H1 (cell line): ENCODE results near the gene DUSP9. TPM values are rescaled to one million over a fixed set of nuclear protein-coding genes. Genes with fewer than 3 reads are reported as not detected.

Experiments
- CTCF ChIA-PET: fragments of 300-600 bp; sonication (Branson Sonifier 250); formaldehyde crosslinking; loops from one replicate; lab custom pipeline; 2021; ENCODE audit not compliant: partially characterized antibody; lab: Charles Lee
- POLR2A ChIA-PET: fragments of 300-600 bp; sonication (Branson Sonifier 250); formaldehyde crosslinking; loops from one replicate; lab custom pipeline; 2021; ENCODE audit warnings: inconsistent platforms; ENCODE audit not compliant: partially characterized antibody; lab: Charles Lee
- DNase-seq, 2 experiments: peaks; one replicate each; pipeline versions ENCODE4 v3.0.0 to v3.0.0-alpha.2; 2010 to 2022; ENCODE audit warnings: low spot score in 2 of 2, low read depth in 1 of 2, mixed read lengths in 1 of 2
- FAIRE-seq: peaks from 2 replicates; lab custom pipeline; 2011; peaks lifted over from hg19 to GRCh38; lab: Jason Lieb, UNC
- H2AFZ ChIP-seq: 2 replicates; pipeline ENCODE4 v1.8.1; 2012; ENCODE audit warnings: low read length, inconsistent platforms
- H2AK5ac ChIP-seq: 2 replicates; pipeline ENCODE4 v1.6.1; 2013; ENCODE audit warnings: low read depth, low read length
- H2BK120ac ChIP-seq: replicated peaks from 2 replicates; pipeline ENCODE3; 2013; ENCODE audit warnings: low read depth, low read length, inconsistent platforms
- H2BK12ac ChIP-seq: 2 replicates; pipeline ENCODE4 v1.6.1; 2013; ENCODE audit warnings: low read depth, low read length
- H2BK15ac ChIP-seq: 2 replicates; pipeline ENCODE4 v1.6.1; 2013; ENCODE audit warnings: low read length
- H2BK20ac ChIP-seq: 2 replicates; pipeline ENCODE4 v1.6.1; 2013; ENCODE audit warnings: low read length
- H2BK5ac ChIP-seq: 2 replicates; pipeline ENCODE4 v1.6.1; 2013; ENCODE audit warnings: low read depth, low read length
- H3K14ac ChIP-seq: 2 replicates; pipeline ENCODE4 v1.6.1; 2013; ENCODE audit warnings: inconsistent platforms; ENCODE audit not compliant: insufficient read length
- H3K18ac ChIP-seq: 2 replicates; pipeline ENCODE4 v1.6.1; 2013; ENCODE audit warnings: low read length; ENCODE audit errors: extremely low read depth
- H3K23ac ChIP-seq: 2 replicates; pipeline ENCODE4 v1.6.1; 2013; ENCODE audit warnings: inconsistent platforms; ENCODE audit not compliant: insufficient read length
- H3K23me2 ChIP-seq: 2 replicates; pipeline ENCODE4 v1.6.1; 2013; ENCODE audit warnings: low read depth, low read length
- H3K27ac ChIP-seq: 2 replicates; pipeline ENCODE4 v1.6.1; 2011; ENCODE audit warnings: low read depth, low read length, inconsistent platforms
- H3K27me3 ChIP-seq, 4 experiments: replicated peaks in 1 of 4; 1 replicate in 1 of 4; 2 replicates in 3 of 4; pipeline versions ENCODE4 v1.6.1 to v1.8.1; 2011 to 2013; ENCODE audit warnings: low read length in 3 of 4, mild to moderate bottlenecking in 3 of 4, inconsistent platforms in 2 of 4, mixed read lengths in 2 of 4, moderate library complexity in 1 of 4; ENCODE audit not compliant: control insufficient read depth in 3 of 4, insufficient read depth in 3 of 4; ENCODE audit errors: extremely low read depth in 1 of 4
- H3K36me3 ChIP-seq, 4 experiments: 2 replicates each; pipeline versions ENCODE4 v1.6.1 to v1.8.1; 2011 to 2013; ENCODE audit warnings: mild to moderate bottlenecking in 4 of 4, low read length in 3 of 4, moderate library complexity in 2 of 4, control low read depth in 1 of 4, inconsistent platforms in 1 of 4; ENCODE audit not compliant: insufficient read depth in 4 of 4, control insufficient read depth in 2 of 4
- H3K4ac ChIP-seq: replicated peaks from 2 replicates; pipeline ENCODE3; 2013; ENCODE audit warnings: low read length, low read depth, mixed read lengths, inconsistent platforms; ENCODE audit not compliant: insufficient read length
- H3K4me1 ChIP-seq, 4 experiments: replicated peaks in 1 of 4; 1 replicate in 1 of 4; 2 replicates in 3 of 4; pipeline versions ENCODE4 v1.6.1 to v1.8.1; 2011 to 2013; ENCODE audit warnings: low read length in 3 of 4, inconsistent platforms in 2 of 4, mixed read lengths in 1 of 4; ENCODE audit not compliant: insufficient read depth in 4 of 4, control insufficient read depth in 3 of 4
- H3K4me2 ChIP-seq, 2 experiments: 2 replicates each; pipeline versions ENCODE4 v1.6.1 to v1.8.1; 2011 to 2013; ENCODE audit warnings: low read depth in 2 of 2, low read length in 2 of 2, control low read depth in 1 of 2, inconsistent platforms in 1 of 2, mild to moderate bottlenecking in 1 of 2; ENCODE audit not compliant: insufficient read depth in 1 of 2
- H3K4me3 ChIP-seq, 4 experiments: fragments of 200-600, 300-600 bp in 1 of 4; sonication (generic), shearing (Covaris generic), sonication (Bioruptor Twin) in 1 of 4; 2 replicates each; pipeline versions ENCODE4 v1.5.1 to v1.8.1; 2011 to 2016; ENCODE audit warnings: low read length in 4 of 4, low read depth in 3 of 4, control low read depth in 2 of 4, inconsistent platforms in 2 of 4, mild to moderate bottlenecking in 2 of 4, mixed read lengths in 1 of 4, moderate library complexity in 1 of 4; ENCODE audit not compliant: insufficient read depth in 2 of 4; ENCODE audit errors: extremely low read depth in 1 of 4
- H3K56ac ChIP-seq: replicated peaks from 2 replicates; pipeline ENCODE3; 2013; ENCODE audit warnings: low read depth, mild to moderate bottlenecking, mixed read lengths, low read length, inconsistent platforms; ENCODE audit not compliant: insufficient read length
- H3K79me1 ChIP-seq: 2 replicates; pipeline ENCODE4 v1.6.1; 2013; ENCODE audit warnings: low read depth, low read length, control low read depth
- H3K79me2 ChIP-seq, 2 experiments: 2 replicates each; pipeline versions ENCODE4 v1.6.1 to v1.8.1; 2012 to 2013; ENCODE audit warnings: low read length in 2 of 2, mild to moderate bottlenecking in 2 of 2, inconsistent platforms in 1 of 2; ENCODE audit not compliant: insufficient read depth in 2 of 2, control insufficient read depth in 1 of 2
- H3K9ac ChIP-seq, 4 experiments: replicated peaks in 1 of 4; 1 replicate in 1 of 4; 2 replicates in 3 of 4; pipeline versions ENCODE4 v1.6.1 to v1.8.1; 2011 to 2013; ENCODE audit warnings: low read depth in 3 of 4, low read length in 3 of 4, control low read depth in 2 of 4, mild to moderate bottlenecking in 2 of 4, moderate library complexity in 2 of 4, inconsistent platforms in 1 of 4; ENCODE audit errors: extremely low read depth in 1 of 4
- H3K9me3 ChIP-seq, 2 experiments: 2 replicates each; pipeline versions ENCODE4 v1.6.1 to v1.8.1; 2012 to 2013; ENCODE audit warnings: mild to moderate bottlenecking in 2 of 2, moderate library complexity in 2 of 2, control low read depth in 1 of 2, inconsistent platforms in 1 of 2, low read depth in 1 of 2, low read length in 1 of 2, mixed read lengths in 1 of 2; ENCODE audit not compliant: insufficient read depth in 2 of 2
- H4K20me1 ChIP-seq, 2 experiments: replicated peaks in 1 of 2; 2 replicates each; pipeline versions ENCODE3 to v1.8.1; 2011 to 2013; ENCODE audit warnings: inconsistent platforms in 2 of 2, low read length in 2 of 2, mild to moderate bottlenecking in 1 of 2; ENCODE audit not compliant: insufficient read depth in 2 of 2, control insufficient read depth in 1 of 2
- H4K5ac ChIP-seq: 2 replicates; pipeline ENCODE4 v1.6.1; 2013; ENCODE audit warnings: low read length, low read depth, mixed read lengths, inconsistent platforms; ENCODE audit not compliant: insufficient read length
- H4K8ac ChIP-seq: 2 replicates; pipeline ENCODE4 v1.8.0; 2013; ENCODE audit warnings: mild to moderate bottlenecking, moderate library complexity, low read length, inconsistent platforms; ENCODE audit not compliant: insufficient read depth; ENCODE audit errors: extremely low read depth
- H4K91ac ChIP-seq: replicated peaks from 2 replicates; pipeline ENCODE3; 2013; ENCODE audit warnings: low read length, mixed read lengths, inconsistent platforms; ENCODE audit not compliant: insufficient read length
- CHD2 ChIP-seq: IDR thresholded peaks from 2 replicates; pipeline ENCODE4 v1.6.1; 2012; ENCODE audit warnings: low read length, improper control_type of control experiment
- WGBS, 2 experiments: shearing (Covaris generic) in 1 of 2; methylation state at CpG; one replicate each; pipeline versions ENCODE4 v1.1.6 to v1.1.7; 2013 to 2015; ENCODE audit warnings: low lambda C conversion rate in 2 of 2, mixed read lengths in 2 of 2, inconsistent platforms in 1 of 2, low coverage in 1 of 2, missing lambda C conversion rate in 1 of 2; ENCODE audit not compliant: insufficient replicate concordance in 2 of 2, insufficient coverage in 1 of 2, insufficient read length in 1 of 2; ENCODE audit errors: extremely low coverage in 1 of 2, missing lambda C conversion rate in 1 of 2; 5-methylcytosine and 5-hydroxymethylcytosine counted together
- polyA plus RNA-seq, 7 experiments: library from polyadenylated mRNA; depleted of rRNA in 3 of 7; stranded (reverse) in 5 of 7; unstranded in 2 of 7; fragments of >200 nt in 5 of 7; fragments of 200-250 nt in 2 of 7; gene quantifications; 1 replicate in 5 of 7; 2 replicates in 1 of 7; 4 replicates in 1 of 7; pipeline versions ENCODE4 v1.2.1 to v1.2.3, GENCODE V29; 2011 to 2013; ENCODE audit warnings: missing spikeins in 2 of 7, mixed read lengths in 2 of 7
- total RNA-seq: library from RNA; stranded (reverse); fragmentation: NEBNext Ultra II Directional; extraction: Animal tissue kit (Norgen Biotek cat#: 25700); gene quantifications from 2 replicates; pipeline ENCODE4 v1.2.1, GENCODE V29; 2021

DUSP9 gene
- total and polyA plus RNA-seq, 2 of the 8 experiments (the other 6 are each of a cell fraction or from before 2014, with no cell fraction given) = 0.80 to 1.1 TPM

GRCh38 chrX:153635788-153636668 is 11.0 kb upstream of the DUSP9 start:
- H3K27ac ChIP-seq = no peak overlapping the region
- H3K9me3 ChIP-seq = no peaks in the 10 kb centered on the region
- DNase-seq = peak; percentile 31 to 68
- no peaks in the 10 kb centered on the region for H3K79me2 ChIP-seq
- peaks cover 0 to 2% (median 1%) of the 10 kb centered on the region in 4 experiments; a peak in 1 of 7 replicates for H3K4me1 ChIP-seq
- H2BK12ac ChIP-seq = no peak overlapping the region
- no peak overlapping the region for H2BK120ac ChIP-seq
- H4K20me1 ChIP-seq = no peaks in the 10 kb centered on the region
- WGBS, 2 experiments = 64% methylated on average over 10 of the region's 21 CpGs; no CpG with 5 or more reads in 1 of the 2 experiments
- H3K23ac ChIP-seq = no peak overlapping the region
- no peaks in the 10 kb centered on the region for H3K79me1 ChIP-seq
- H3K4ac ChIP-seq = no peak overlapping the region
- no peaks in the 10 kb centered on the region for H3K23me2 ChIP-seq
- no peak overlapping the region for H3K56ac ChIP-seq
- H3K4me3 ChIP-seq = no peak overlapping the region
- no peak overlapping the region for H2BK15ac ChIP-seq
- no peak overlapping the region for H2BK5ac ChIP-seq
- no peak overlapping the region for H4K5ac ChIP-seq
- ChIA-PET POLR2A (interaction anchor here (0.9 kb wide), 1 partner anchor 85 kb away, joined by 3 read pairs; no protein-coding TSS in a partner anchor), CTCF (interaction anchor here (0.7 to 21.6 kb wide), 16 partner anchors 9 to 97 kb away, joined by 3 to 408 read pairs (median 4); partner anchors contain the start of gene DUSP9)
- peak; percentile 78 for FAIRE-seq
- no peak overlapping the region for H2AFZ ChIP-seq
- no peak overlapping the region for H3K4me2 ChIP-seq
- H2AK5ac ChIP-seq = no peak overlapping the region
- no peak overlapping the region for H3K18ac ChIP-seq
- H4K8ac ChIP-seq = no peak overlapping the region
- H3K14ac ChIP-seq = no peak overlapping the region
- peaks cover 0 to 7% (median 6%) of the 10 kb centered on the region in 4 experiments; a peak in 5 of 7 replicates for H3K27me3 ChIP-seq
- H3K36me3 ChIP-seq = no peaks in the 10 kb centered on the region
- no peak overlapping the region for H2BK20ac ChIP-seq
- H4K91ac ChIP-seq = no peak overlapping the region
- H3K9ac ChIP-seq = no peak overlapping the region
- no peak for TF ChIP-seq CHD2
